GM19238 (cell line): ENCODE results near the gene ARHGAP8.
"Not testable (repeated sequence)": the region's sequence is repeated elsewhere in the genome, so short reads cannot be mapped to it uniquely, and the experiment has no call there.

ENCODE experiments used
- DNase-seq: peaks from one replicate; pipeline ENCODE4 v3.0.0; 2011; ENCODE audit warnings: low spot score; ENCODE audit not compliant: insufficient read length

The ARHGAP8 gene

GRCh38 chr22:44765571-44766285, 13.4 kb downstream of the ARHGAP8 start:
- no peak for DNase-seq

- DNase-seq, result no peak
These were observed 20.7 kb downstream of the ARHGAP8 start for GRCh38 chr22:44773082-44773481.

GRCh38 chr22:44775862-44776261, 23.5 kb downstream of the ARHGAP8 start:
- no peak for DNase-seq

- no peak for DNase-seq
These were observed 24.4 kb downstream of the ARHGAP8 start for GRCh38 chr22:44776605-44777363.

- DNase-seq, result no peak
These were observed 25.0 kb downstream of the ARHGAP8 start for GRCh38 chr22:44777364-44777755.

GRCh38 chr22:44780876-44781449, 28.6 kb downstream of the ARHGAP8 start:
- DNase-seq, result no peak

- DNase-seq, result no peak
These were observed 30.1 kb downstream of the ARHGAP8 start for GRCh38 chr22:44782363-44782963.

GRCh38 chr22:44783091-44783490, 30.7 kb downstream of the ARHGAP8 start:
- no peak for DNase-seq

GRCh38 chr22:44783581-44783980, 31.2 kb downstream of the ARHGAP8 start:
- no peak for DNase-seq

GRCh38 chr22:44786136-44786535, 33.8 kb downstream of the ARHGAP8 start:
- DNase-seq, result no peak

GRCh38 chr22:44786610-44787009, 34.2 kb downstream of the ARHGAP8 start:
- no peak for DNase-seq

GRCh38 chr22:44787832-44788231, 35.5 kb downstream of the ARHGAP8 start:
- no peak for DNase-seq

- DNase-seq, result no peak
These were observed 40.7 kb downstream of the ARHGAP8 start for GRCh38 chr22:44793106-44793505.

- no peak for DNase-seq
These were observed 41.3 kb downstream of the ARHGAP8 start for GRCh38 chr22:44793506-44794172.

- no peak for DNase-seq
These were observed 43.6 kb downstream of the ARHGAP8 start for GRCh38 chr22:44795701-44796630.

- no peak for DNase-seq
These were observed 44.9 kb downstream of the ARHGAP8 start for GRCh38 chr22:44797181-44797725.

GRCh38 chr22:44799077-44799945, 46.9 kb downstream of the ARHGAP8 start:
- DNase-seq, result no peak

GRCh38 chr22:44799946-44800634, 47.7 kb downstream of the ARHGAP8 start:
- not testable (repeated sequence) for DNase-seq

- DNase-seq, result no peak
These were observed 49.1 kb downstream of the ARHGAP8 start for GRCh38 chr22:44801476-44801875.
